GM12872 (cell line): ENCODE results near the gene CCDC88A.

ENCODE experiments used
- TF ChIP-seq, protein P1 (sequence below): IDR thresholded peaks from 3 replicates; pipeline ENCODE4 v1.5.1; 2011; ENCODE audit warnings: low read depth, mild to moderate bottlenecking, low read length, moderate library complexity; ENCODE audit not compliant: insufficient read depth

Gene CCDC88A

DNA sequence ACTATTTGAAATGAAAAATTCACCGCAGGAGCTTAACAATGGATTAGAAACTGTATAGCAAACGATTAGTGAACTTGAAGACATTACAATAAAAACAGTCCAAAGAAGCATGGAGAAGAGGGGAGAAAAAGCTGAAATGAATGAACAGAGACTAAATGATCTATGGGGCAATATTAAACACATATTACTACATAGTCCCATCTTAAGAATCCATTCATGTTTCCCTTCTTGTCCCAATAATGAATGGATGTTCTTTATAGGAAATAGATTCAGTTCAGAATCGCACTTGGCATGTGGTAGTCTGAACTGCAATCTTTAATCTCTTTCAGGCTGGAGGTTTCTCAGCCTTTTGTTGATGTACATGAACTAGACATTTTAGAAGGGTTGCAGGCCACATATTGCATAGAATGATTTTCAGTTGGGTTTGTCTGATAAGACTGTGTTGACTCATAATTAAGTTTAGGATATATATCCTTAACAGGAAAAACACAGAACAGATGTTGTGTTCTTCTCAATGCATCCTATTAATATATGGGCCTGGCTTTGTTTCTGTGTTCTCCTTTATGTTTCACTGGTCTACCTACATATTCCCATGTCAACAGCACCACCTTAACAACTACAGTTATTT lies 27.9 kb downstream of the CCDC88A start:
- TF ChIP-seq, protein P1, sequence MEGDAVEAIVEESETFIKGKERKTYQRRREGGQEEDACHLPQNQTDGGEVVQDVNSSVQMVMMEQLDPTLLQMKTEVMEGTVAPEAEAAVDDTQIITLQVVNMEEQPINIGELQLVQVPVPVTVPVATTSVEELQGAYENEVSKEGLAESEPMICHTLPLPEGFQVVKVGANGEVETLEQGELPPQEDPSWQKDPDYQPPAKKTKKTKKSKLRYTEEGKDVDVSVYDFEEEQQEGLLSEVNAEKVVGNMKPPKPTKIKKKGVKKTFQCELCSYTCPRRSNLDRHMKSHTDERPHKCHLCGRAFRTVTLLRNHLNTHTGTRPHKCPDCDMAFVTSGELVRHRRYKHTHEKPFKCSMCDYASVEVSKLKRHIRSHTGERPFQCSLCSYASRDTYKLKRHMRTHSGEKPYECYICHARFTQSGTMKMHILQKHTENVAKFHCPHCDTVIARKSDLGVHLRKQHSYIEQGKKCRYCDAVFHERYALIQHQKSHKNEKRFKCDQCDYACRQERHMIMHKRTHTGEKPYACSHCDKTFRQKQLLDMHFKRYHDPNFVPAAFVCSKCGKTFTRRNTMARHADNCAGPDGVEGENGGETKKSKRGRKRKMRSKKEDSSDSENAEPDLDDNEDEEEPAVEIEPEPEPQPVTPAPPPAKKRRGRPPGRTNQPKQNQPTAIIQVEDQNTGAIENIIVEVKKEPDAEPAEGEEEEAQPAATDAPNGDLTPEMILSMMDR = no peak

DNA sequence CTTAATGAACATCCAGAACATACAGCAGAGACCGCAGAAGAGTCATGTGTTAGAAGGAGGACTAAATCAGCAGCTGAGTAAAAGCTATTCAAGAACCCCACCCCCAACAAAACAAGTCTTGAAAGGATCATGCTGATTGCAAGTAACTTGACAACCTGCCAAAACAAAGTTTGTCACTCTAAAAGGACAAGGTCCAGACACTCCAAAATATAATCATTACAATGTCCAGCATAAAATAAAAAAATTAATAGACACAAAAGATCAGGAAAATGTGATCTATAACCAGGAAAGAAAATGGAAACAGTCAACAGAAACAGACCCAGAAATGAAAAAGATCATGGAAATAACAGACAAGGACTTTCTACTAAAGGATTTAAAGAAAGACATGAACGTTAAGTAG lies 28.5 kb downstream of the CCDC88A start:
- TF ChIP-seq, protein P1 = no peak

- TF ChIP-seq, protein P1 = no peak
These were observed 34.9 kb downstream of the CCDC88A start for GRCh38 chr2:55384786-55385185.

GRCh38 chr2:55371376-55371775 lies 48.3 kb downstream of the CCDC88A start:
- TF ChIP-seq, protein P1 = no peak

- TF ChIP-seq, protein P1 = no peak
These were observed 49.4 kb downstream of the CCDC88A start for GRCh38 chr2:55370208-55370607.

- TF ChIP-seq, protein P1 = no peak
These were observed 54.4 kb downstream of the CCDC88A start for GRCh38 chr2:55365303-55365702.

DNA sequence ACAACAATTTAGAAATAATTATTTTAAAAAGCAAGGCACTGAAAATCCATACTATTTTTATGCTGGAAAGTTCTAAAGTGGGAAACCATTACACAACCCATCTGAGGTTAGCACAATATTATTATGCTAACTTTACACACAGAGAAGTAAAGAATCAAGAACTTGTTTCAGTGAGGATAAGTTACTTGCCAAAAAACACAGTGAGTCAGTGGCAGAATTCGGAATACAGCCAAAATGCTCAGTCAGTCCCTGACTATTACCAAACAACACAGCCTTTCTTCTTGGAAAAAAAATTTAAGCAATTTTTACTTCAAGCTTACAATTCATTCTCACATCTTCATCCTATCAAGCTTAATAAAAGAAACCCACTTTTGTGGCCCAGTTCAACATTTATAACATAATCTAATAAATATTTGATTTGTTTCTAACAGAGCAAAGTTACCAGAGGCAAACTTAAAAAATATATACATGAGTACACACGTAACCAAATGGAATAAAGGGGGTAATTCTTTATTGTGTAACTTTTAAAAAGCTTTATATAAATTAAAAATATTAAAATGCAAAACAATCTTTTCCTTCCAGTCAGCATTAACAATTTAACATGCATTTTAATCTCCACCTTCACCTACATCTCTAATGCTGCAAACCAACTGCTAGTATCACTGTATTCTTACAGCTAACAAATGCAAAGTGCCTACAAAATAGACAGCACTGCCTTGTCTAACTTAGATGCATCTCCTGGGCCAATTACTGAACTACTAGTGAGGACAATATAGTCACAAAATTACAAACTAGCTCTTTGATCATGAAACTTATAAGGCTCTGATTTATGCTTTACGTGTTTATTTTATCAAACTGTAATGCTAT lies 55.2 kb downstream of the CCDC88A start:
- TF ChIP-seq, protein P1 = no peak
